K562 (cell line): ENCODE results near the gene PRKAR2B. TPM values are rescaled to one million over a fixed set of nuclear protein-coding genes. Genes with fewer than 3 reads are reported as not detected.

Experiments used
- ATAC-seq: fragments of 200-7000 bp; cut with Tn5 transposase; 3 replicates; pipeline ENCODE4 v1.9.1; 2020; ENCODE audit warnings: moderate library complexity
- BruUV-seq: library from RNA; stranded (reverse); fragments of 400-500 nt; replicated peaks from 2 replicates; lab custom pipeline; 2021; lab: Mats Ljungman, UMichigan
- CTCF ChIA-PET: fragments of 300-600 bp; formaldehyde crosslinking; extraction: SDS; loops from one replicate; lab custom pipeline; 2021; ENCODE audit warnings: low intra/inter-chr PET ratio; lab: Yijun Ruan, JAX
- POLR2A ChIA-PET: fragments of 300-600, 350-650 bp; sonication (Branson Sonifier 250); formaldehyde crosslinking; extraction: SDS; loops from one replicate; lab custom pipeline; 2021; ENCODE audit warnings: antibody characterized with exemption, inconsistent platforms; lab: Yijun Ruan, JAX
- DNase-seq, 4 experiments: peaks; one replicate each; pipeline versions ENCODE4 v3.0.0 to v3.0.0-alpha.2; 2011 to 2018; ENCODE audit warnings: low spot score in 3 of 4, mixed read lengths in 3 of 4; ENCODE audit errors: extremely low read depth in 1 of 4
- FAIRE-seq: peaks from 2 replicates; lab custom pipeline; 2011; peaks lifted over from hg19 to GRCh38; lab: Jason Lieb, UNC
- H2AFZ ChIP-seq: 2 replicates; pipeline ENCODE4 v1.6.0; 2011; ENCODE audit warnings: low read depth, low read length, control low read depth, inconsistent platforms
- H3K27ac ChIP-seq: fragments of 200-600 bp; 3 replicates; pipeline ENCODE4 v1.8.0; 2011; ENCODE audit warnings: low read depth, mild to moderate bottlenecking, control low read depth, inconsistent platforms, low read length, moderate library complexity, mixed read lengths; ENCODE audit errors: extremely low read depth
- H3K27me3 ChIP-seq, 2 experiments: fragments of 300-600 bp in 1 of 2; 2 replicates in 1 of 2; 3 replicates in 1 of 2; pipeline versions ENCODE4 v1.6.0 to v1.8.0; 2011; ENCODE audit warnings: inconsistent platforms in 2 of 2, low read length in 2 of 2, mild to moderate bottlenecking in 1 of 2, mixed read lengths in 1 of 2, moderate library complexity in 1 of 2; ENCODE audit not compliant: control insufficient read depth in 2 of 2, insufficient read depth in 2 of 2
- H3K36me3 ChIP-seq: fragments of 300-600 bp; 3 replicates; pipeline ENCODE4 v1.8.0; 2011; ENCODE audit warnings: mild to moderate bottlenecking, low read length, inconsistent platforms; ENCODE audit not compliant: control insufficient read depth, insufficient read depth
- H3K4me1 ChIP-seq, 2 experiments: fragments of 200-600 bp in 1 of 2; replicated peaks in 1 of 2; 2 replicates in 1 of 2; 3 replicates in 1 of 2; pipeline versions ENCODE4 v1.5.1 to v1.8.0; 2011; ENCODE audit warnings: inconsistent platforms in 2 of 2, low read length in 2 of 2, mild to moderate bottlenecking in 1 of 2, mixed read lengths in 1 of 2, moderate library complexity in 1 of 2; ENCODE audit not compliant: control insufficient read depth in 2 of 2, insufficient read depth in 2 of 2
- H3K4me2 ChIP-seq: 2 replicates; pipeline ENCODE4 v1.6.1; 2011; ENCODE audit warnings: low read length, control low read depth, inconsistent platforms, mixed read lengths; ENCODE audit not compliant: insufficient read depth
- H3K4me3 ChIP-seq: fragments of 200-600 bp; sonication (generic), shearing (Covaris generic); 2 replicates; pipeline ENCODE4 v1.5.1; 2016; ENCODE audit warnings: control low read depth, inconsistent platforms
- H3K79me2 ChIP-seq: fragments of 200-600 bp; 3 replicates; pipeline ENCODE4 v1.8.0; 2011; ENCODE audit warnings: low read length, inconsistent platforms; ENCODE audit not compliant: control insufficient read depth, insufficient read depth
- H3K9ac ChIP-seq, 2 experiments: 2 replicates each; pipeline versions ENCODE4 v1.6.0 to v1.6.1; 2011; ENCODE audit warnings: low read depth in 2 of 2, low read length in 2 of 2, control low read depth in 1 of 2, inconsistent platforms in 1 of 2, mild to moderate bottlenecking in 1 of 2, mixed read lengths in 1 of 2; ENCODE audit not compliant: insufficient read depth in 1 of 2
- H3K9me1 ChIP-seq: one replicate; pipeline ENCODE4 v1.6.0; 2011; ENCODE audit warnings: inconsistent platforms, mild to moderate bottlenecking, low read length, moderate library complexity; ENCODE audit not compliant: control insufficient read depth, insufficient read depth
- H3K9me3 ChIP-seq: replicated peaks from 2 replicates; pipeline ENCODE4 v1.5.1; 2011; ENCODE audit warnings: low read depth, low read length, inconsistent platforms; ENCODE audit not compliant: control insufficient read depth, insufficient read depth
- H4K20me1 ChIP-seq: replicated peaks from 2 replicates; pipeline ENCODE4 v1.6.1; 2011; ENCODE audit warnings: low read length, inconsistent platforms, mixed read lengths; ENCODE audit not compliant: control insufficient read depth, insufficient read depth
- BRD9 ChIP-seq: fragments of 450-650 bp; IDR thresholded peaks from 2 replicates; pipeline ENCODE4 v1.6.1; 2018; ENCODE audit warnings: low read depth; ENCODE audit not compliant: partially characterized antibody
- CREB1 ChIP-seq, 2 experiments: sonication (generic) in 1 of 2; formaldehyde crosslinking in 1 of 2; IDR thresholded peaks; 2 replicates each; pipeline versions ENCODE4 v1.6.1 to v1.8.0; 2012 to 2022; ENCODE audit warnings: inconsistent platforms in 1 of 2, mild to moderate bottlenecking in 1 of 2, missing genetic modification reagents in 1 of 2, moderate library complexity in 1 of 2
- EHMT2 ChIP-seq: fragments of 450-650 bp; IDR thresholded peaks from 2 replicates; pipeline ENCODE4 v1.6.1; 2018; ENCODE audit warnings: antibody characterized with exemption
- EP400 ChIP-seq: fragments of 450-650 bp; IDR thresholded peaks from 2 replicates; pipeline ENCODE4 v1.6.1; 2017; ENCODE audit warnings: antibody characterized with exemption, mild to moderate bottlenecking, moderate library complexity
- FOXA1 ChIP-seq: fragments of 450-650 bp; IDR thresholded peaks from 2 replicates; pipeline ENCODE4 v1.6.1; 2016; ENCODE audit warnings: mild to moderate bottlenecking, borderline replicate concordance
- ILF3 ChIP-seq: fragments of 450-650 bp; IDR thresholded peaks from 2 replicates; pipeline ENCODE4 v1.6.1; 2018; ENCODE audit warnings: antibody characterized with exemption, mild to moderate bottlenecking, moderate library complexity, borderline replicate concordance
- L3MBTL2 ChIP-seq: fragments of 450-650 bp; IDR thresholded peaks from 2 replicates; pipeline ENCODE4 v1.6.1; 2016; ENCODE audit warnings: mild to moderate bottlenecking, moderate library complexity
- MTA1 ChIP-seq: fragments of 450-650 bp; IDR thresholded peaks from 2 replicates; pipeline ENCODE4 v1.6.1; 2017; ENCODE audit warnings: borderline replicate concordance
- NFRKB ChIP-seq: fragments of 450-650 bp; IDR thresholded peaks from 2 replicates; pipeline ENCODE4 v1.6.1; 2016; ENCODE audit warnings: low read depth
- PHB2 ChIP-seq: fragments of 450-650 bp; IDR thresholded peaks from 2 replicates; pipeline ENCODE4 v1.6.1; 2017; ENCODE audit warnings: low read depth
- PURB ChIP-seq: sonication (generic); formaldehyde crosslinking; IDR thresholded peaks from 2 replicates; pipeline ENCODE4 v1.9.0; 2021; ENCODE audit warnings: low read depth, mild to moderate bottlenecking, missing genetic modification reagents
- RBBP5 ChIP-seq: fragments of 200-600 bp; sonication (generic); IDR thresholded peaks from 2 replicates; pipeline ENCODE4 v1.6.1; 2012; ENCODE audit warnings: borderline replicate concordance, mild to moderate bottlenecking, low read length, control low read depth, inconsistent platforms; ENCODE audit not compliant: insufficient read depth, poor library complexity, severe bottlenecking
- SMARCE1 ChIP-seq: fragments of 450-650 bp; IDR thresholded peaks from 2 replicates; pipeline ENCODE4 v1.7.1; 2016; ENCODE audit warnings: mild to moderate bottlenecking
- TBL1XR1 ChIP-seq, 2 experiments: IDR thresholded peaks; 2 replicates each; pipeline ENCODE4 v1.6.1; 2012; ENCODE audit warnings: improper control_type of control experiment in 2 of 2, low read length in 2 of 2, mild to moderate bottlenecking in 1 of 2
- TRIM24 ChIP-seq, 2 experiments: fragments of 450-650 bp; IDR thresholded peaks; 2 replicates each; pipeline ENCODE4 v1.6.1; 2016
- WGBS: fragments of 100-300 bp; shearing (Covaris generic); methylation state at CpG from one replicate; pipeline ENCODE4 v1.1.6; 2016; ENCODE audit warnings: low coverage, mixed read lengths; ENCODE audit not compliant: insufficient coverage; ENCODE audit errors: missing lambda C conversion rate; 5-methylcytosine and 5-hydroxymethylcytosine counted together
- in situ Hi-C: fragments of 300-500 bp; cut with MboI; formaldehyde crosslinking; loops from 4 replicates; pipeline ENCODE4 v1.15.0; 2018; ENCODE audit warnings: inconsistent platforms, mixed read lengths
- intact Hi-C: fragments of 100-400 bp; cut with micrococcal nuclease; formaldehyde crosslinking; loops from 2 replicates; pipeline ENCODE4 v1.14.2; 2022
- polyA plus RNA-seq, 8 experiments: library from polyadenylated mRNA; depleted of rRNA in 4 of 8; stranded (reverse) in 5 of 8; unstranded in 3 of 8; fragments of >200 nt; fragmentation: Nextera tagmentation in 2 of 8; fragmentation: Illumina TruSeq in 1 of 8; extraction: Ambion mirVana in 2 of 8; extraction: Trizol in 1 of 8; gene quantifications; 2 replicates each; pipeline versions ENCODE4 v1.2.1 to v1.2.3, GENCODE V29; 2011 to 2014; ENCODE audit warnings: inconsistent platforms in 1 of 8, missing spikeins in 1 of 8
- total RNA-seq, 7 experiments: library from RNA; depleted of rRNA in 6 of 7; stranded (reverse); fragments of >200 nt in 6 of 7; fragmentation: Illumina TruSeq in 2 of 7; extraction: Trizol in 2 of 7; gene quantifications; 2 replicates each; pipeline versions ENCODE4 v1.2.1 to v1.2.3, GENCODE V29; 2011 to 2021; ENCODE audit warnings: low replicate concordance in 1 of 7
- TF ChIP-seq, protein P1 (sequence below), 2 experiments: IDR thresholded peaks; 2 replicates each; pipeline ENCODE4 v1.6.1; 2011; ENCODE audit warnings: borderline replicate concordance in 1 of 2, control low read depth in 1 of 2, low read depth in 1 of 2, low read length in 1 of 2, mild to moderate bottlenecking in 1 of 2, mixed read lengths in 1 of 2, moderate library complexity in 1 of 2; ENCODE audit not compliant: insufficient read depth in 1 of 2, insufficient read length in 1 of 2, poor library complexity in 1 of 2, severe bottlenecking in 1 of 2; ENCODE audit errors: extremely low read depth in 1 of 2
- TF ChIP-seq, protein P2 (sequence below): fragments of 200-400 bp; formaldehyde crosslinking; IDR thresholded peaks from 2 replicates; pipeline ENCODE4 v1.6.1; 2017; ENCODE audit warnings: mild to moderate bottlenecking, low read depth, low read length, moderate library complexity

Gene PRKAR2B
- total and polyA plus RNA-seq, 9 of the 15 experiments (the other 6 are each of a cell fraction or from before 2014, with no cell fraction given): 59.0 to 173 (median 129) TPM

DNA sequence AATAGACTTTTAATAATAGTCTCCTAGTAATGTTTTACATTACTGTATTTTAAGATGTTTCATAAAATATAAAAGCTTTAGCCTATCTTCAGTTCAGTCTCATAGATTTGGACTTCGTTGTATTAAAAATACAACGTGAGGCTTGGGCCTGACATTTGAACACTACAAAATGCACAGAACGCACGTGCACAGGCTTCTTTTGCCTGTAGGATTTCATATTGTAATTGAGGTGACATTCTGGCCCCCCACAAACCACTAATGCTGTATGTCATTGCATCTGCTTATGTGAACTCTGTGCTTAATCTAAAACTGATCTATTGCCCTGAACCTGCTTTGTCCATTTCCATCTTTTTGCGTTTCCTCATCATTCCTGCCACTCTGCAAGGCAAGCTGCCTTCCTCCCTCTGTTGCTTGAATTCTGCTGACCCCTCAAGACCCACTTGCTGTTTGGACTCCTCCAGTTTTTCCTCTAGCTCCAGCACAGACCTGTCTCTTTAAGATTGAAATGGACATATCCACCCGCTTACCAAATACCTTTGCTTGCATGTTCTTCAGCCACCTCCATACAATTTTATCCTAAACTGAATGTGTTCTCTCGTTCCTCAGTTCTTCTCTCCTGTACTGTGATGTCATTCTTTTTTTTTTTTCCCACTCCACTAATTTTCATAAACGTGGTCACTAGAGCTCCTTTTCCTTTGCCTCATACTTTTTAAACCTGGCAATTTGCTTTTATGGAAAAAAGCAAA, 12.4 kb downstream of the PRKAR2B start:
- intact Hi-C loops: no loop called here
- Histone ChIP-seq H3K9me1 (no peaks in the 10 kb centered on the region), H3K4me3 (peak overlapping the region; percentile 2; the same call in 1 of the 2 replicates), H3K9me3 (no peaks in the 10 kb centered on the region), H3K27me3 (no peaks in the 10 kb centered on the region), H2AFZ (peak overlapping the region; percentile 22), H3K79me2 (peaks cover 88% of the 10 kb centered on the region), H3K27ac (peak overlapping the region; percentile 63), H3K4me2 (peak overlapping the region; percentile 75), H3K4me1 (peaks cover 4 to 20% of the 10 kb centered on the region in 2 experiments; a peak in 4 of 5 replicates), H3K9ac (peak overlapping the region; percentile 49 to 67; a peak in 3 of 4 replicates), H4K20me1 (no peaks in the 10 kb centered on the region), H3K36me3 (peaks cover 11% of the 10 kb centered on the region)
- 28% methylated on average over 8 of the region's 8 CpGs for WGBS
- FAIRE-seq (peak; percentile 26), DNase-seq (peak in 1 of 4 experiments; percentile 47), ATAC-seq (peak; percentile 67)
- POLR2A ChIA-PET: interaction anchor here (0.6 to 3.6 kb wide), 12 partner anchors 8 to 109 kb away, joined by 3 to 16 read pairs (median 4); no protein-coding TSS in a partner anchor
- no TSS peak for BruUV-seq
- in situ Hi-C loops: no loop called here
- CTCF ChIA-PET: interaction anchor here (1.0 kb wide), 1 partner anchor 109 kb away, joined by 5 read pairs; no protein-coding TSS in a partner anchor
- TF ChIP-seq, protein P1, sequence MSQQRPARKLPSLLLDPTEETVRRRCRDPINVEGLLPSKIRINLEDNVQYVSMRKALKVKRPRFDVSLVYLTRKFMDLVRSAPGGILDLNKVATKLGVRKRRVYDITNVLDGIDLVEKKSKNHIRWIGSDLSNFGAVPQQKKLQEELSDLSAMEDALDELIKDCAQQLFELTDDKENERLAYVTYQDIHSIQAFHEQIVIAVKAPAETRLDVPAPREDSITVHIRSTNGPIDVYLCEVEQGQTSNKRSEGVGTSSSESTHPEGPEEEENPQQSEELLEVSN (IDR thresholded peaks at IDR 0.05; ENCODE audit: borderline replicate concordance in 1 of 2, extremely low read depth in 1 of 2, insufficient read depth in 1 of 2, insufficient read length in 1 of 2, low read depth in 1 of 2, low read length in 1 of 2, poor library complexity in 1 of 2, severe bottlenecking in 1 of 2): peak in 1 of 2 experiments; percentile 30
- TF ChIP-seq FOXA1 (no peak), EHMT2 (peak; percentile 70), MTA1 (0 out of 2 replicates have a peak, but pooled peaks have one; percentile 10), CREB1 (IDR thresholded peaks at IDR 0.05) (no peak), CREB1 (CRISPR knock-in tag; IDR thresholded peaks at IDR 0.05) (no peak), PURB (CRISPR knock-in tag) (no peak), NFRKB (no peak), ILF3 (no peak), TRIM24 (IDR thresholded peaks at IDR 0.05) (peak in 1 of 2 experiments; percentile 16; a peak in 1 of 4 replicates), L3MBTL2 (peak; percentile 57), TBL1XR1 (IDR thresholded peaks at IDR 0.05; ENCODE audit: low read length in 2 of 2) (no peak), PHB2 (no peak), EP400 (0 out of 2 replicates have a peak, but pooled peaks have one; percentile 41), RBBP5 (no peak), BRD9 (peak; percentile 63), SMARCE1 (peak; percentile 30; the same call in 1 of the 2 replicates)
- TF ChIP-seq, protein P2, sequence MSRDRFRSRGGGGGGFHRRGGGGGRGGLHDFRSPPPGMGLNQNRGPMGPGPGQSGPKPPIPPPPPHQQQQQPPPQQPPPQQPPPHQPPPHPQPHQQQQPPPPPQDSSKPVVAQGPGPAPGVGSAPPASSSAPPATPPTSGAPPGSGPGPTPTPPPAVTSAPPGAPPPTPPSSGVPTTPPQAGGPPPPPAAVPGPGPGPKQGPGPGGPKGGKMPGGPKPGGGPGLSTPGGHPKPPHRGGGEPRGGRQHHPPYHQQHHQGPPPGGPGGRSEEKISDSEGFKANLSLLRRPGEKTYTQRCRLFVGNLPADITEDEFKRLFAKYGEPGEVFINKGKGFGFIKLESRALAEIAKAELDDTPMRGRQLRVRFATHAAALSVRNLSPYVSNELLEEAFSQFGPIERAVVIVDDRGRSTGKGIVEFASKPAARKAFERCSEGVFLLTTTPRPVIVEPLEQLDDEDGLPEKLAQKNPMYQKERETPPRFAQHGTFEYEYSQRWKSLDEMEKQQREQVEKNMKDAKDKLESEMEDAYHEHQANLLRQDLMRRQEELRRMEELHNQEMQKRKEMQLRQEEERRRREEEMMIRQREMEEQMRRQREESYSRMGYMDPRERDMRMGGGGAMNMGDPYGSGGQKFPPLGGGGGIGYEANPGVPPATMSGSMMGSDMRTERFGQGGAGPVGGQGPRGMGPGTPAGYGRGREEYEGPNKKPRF: no peak
